Neural progenitor cell (in vitro differentiated cells): ENCODE results near the gene NF1.

ENCODE experiments used
- EZH2 ChIP-seq: fragments of 200-600 bp; sonication (generic); IDR thresholded peaks from 2 replicates; pipeline ENCODE4 v1.6.1; 2017; ENCODE audit warnings: antibody characterized with exemption, mild to moderate bottlenecking, moderate library complexity
- EZH2phosphoT487 ChIP-seq: fragments of 200-600 bp; sonication (generic); IDR thresholded peaks from 2 replicates; pipeline ENCODE4 v1.6.1; 2017; ENCODE audit warnings: antibody characterized with exemption
- TF ChIP-seq, protein P1 (sequence below): fragments of 200-600 bp; sonication (generic); IDR thresholded peaks from 2 replicates; pipeline ENCODE4 v1.5.1; 2017; ENCODE audit warnings: antibody characterized with exemption, mild to moderate bottlenecking

DNA sequence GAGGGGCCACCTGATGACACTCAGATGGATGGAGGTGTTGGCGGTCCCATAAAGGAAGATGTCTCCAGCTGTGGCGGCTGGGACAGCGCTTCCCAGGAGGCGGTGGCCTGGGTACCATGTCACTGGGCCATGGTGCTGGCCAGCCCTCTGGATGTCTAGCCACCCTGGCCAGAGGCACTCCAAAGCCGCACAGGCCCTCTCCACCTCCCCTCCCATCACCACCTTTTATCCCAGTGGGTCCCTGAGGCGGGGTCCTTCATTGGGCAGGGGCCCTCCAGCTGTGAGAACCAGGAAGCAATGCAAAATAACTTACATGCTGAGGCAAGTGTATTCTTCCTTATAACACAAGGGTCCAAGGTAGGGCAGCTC, 319.8 kb downstream of the NF1 start:
- TF ChIP-seq EZH2 (no peak), EZH2phosphoT487 (no peak)
- TF ChIP-seq, protein P1, sequence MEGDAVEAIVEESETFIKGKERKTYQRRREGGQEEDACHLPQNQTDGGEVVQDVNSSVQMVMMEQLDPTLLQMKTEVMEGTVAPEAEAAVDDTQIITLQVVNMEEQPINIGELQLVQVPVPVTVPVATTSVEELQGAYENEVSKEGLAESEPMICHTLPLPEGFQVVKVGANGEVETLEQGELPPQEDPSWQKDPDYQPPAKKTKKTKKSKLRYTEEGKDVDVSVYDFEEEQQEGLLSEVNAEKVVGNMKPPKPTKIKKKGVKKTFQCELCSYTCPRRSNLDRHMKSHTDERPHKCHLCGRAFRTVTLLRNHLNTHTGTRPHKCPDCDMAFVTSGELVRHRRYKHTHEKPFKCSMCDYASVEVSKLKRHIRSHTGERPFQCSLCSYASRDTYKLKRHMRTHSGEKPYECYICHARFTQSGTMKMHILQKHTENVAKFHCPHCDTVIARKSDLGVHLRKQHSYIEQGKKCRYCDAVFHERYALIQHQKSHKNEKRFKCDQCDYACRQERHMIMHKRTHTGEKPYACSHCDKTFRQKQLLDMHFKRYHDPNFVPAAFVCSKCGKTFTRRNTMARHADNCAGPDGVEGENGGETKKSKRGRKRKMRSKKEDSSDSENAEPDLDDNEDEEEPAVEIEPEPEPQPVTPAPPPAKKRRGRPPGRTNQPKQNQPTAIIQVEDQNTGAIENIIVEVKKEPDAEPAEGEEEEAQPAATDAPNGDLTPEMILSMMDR: no peak
